K562 (cell line): ENCODE data around the gene HBEGF. TPM values are rescaled to one million over a fixed set of nuclear protein-coding genes. Genes with fewer than 3 reads are reported as not detected.

Source experiments
- FOXK2 ChIP-seq, 2 experiments: fragments of 450-650 bp; IDR thresholded peaks in 1 of 2; conservative IDR thresholded peaks in 1 of 2; 2 replicates each; pipeline ENCODE4 v1.6.1; 2016; ENCODE audit warnings: low read depth in 2 of 2, mild to moderate bottlenecking in 1 of 2
- GABPA ChIP-seq: fragments of 200-800 bp; sonication (Bioruptor generic); conservative IDR thresholded peaks from 2 replicates; pipeline ENCODE4 v1.6.1; 2016; ENCODE audit warnings: low read depth, missing genetic modification characterization, missing compliant biosample characterization
- GTF2A2 ChIP-seq: IDR thresholded peaks from 2 replicates; pipeline ENCODE4 v1.6.1; 2016; ENCODE audit warnings: mild to moderate bottlenecking, missing genetic modification characterization, missing compliant biosample characterization
- HMG20B ChIP-seq: fragments of 250-450 bp; sonication (Bioruptor Pico); IDR thresholded peaks from 2 replicates; pipeline ENCODE4 v1.5.0; 2021; ENCODE audit warnings: mild to moderate bottlenecking
- MTF1 ChIP-seq: fragments of 250-450 bp; sonication (Bioruptor Pico); IDR thresholded peaks from 2 replicates; pipeline ENCODE4 v1.9.0; 2021; ENCODE audit warnings: moderate library complexity, mild to moderate bottlenecking, inconsistent platforms, borderline replicate concordance
- PCBP1 ChIP-seq: fragments of 200-400 bp; formaldehyde crosslinking; IDR thresholded peaks from 2 replicates; pipeline ENCODE4 v1.6.1; 2018; ENCODE audit warnings: mild to moderate bottlenecking, low read depth, low read length; ENCODE audit not compliant: poor library complexity, severe bottlenecking
- PHF20 ChIP-seq: fragments of 450-650 bp; IDR thresholded peaks from 2 replicates; pipeline ENCODE4 v1.6.1; 2018; ENCODE audit not compliant: partially characterized antibody
- TRIM25 ChIP-seq: fragments of 450-650 bp; IDR thresholded peaks from 2 replicates; pipeline ENCODE4 v1.7.0; 2016; ENCODE audit warnings: borderline replicate concordance
- YY1 ChIP-seq, 3 experiments: IDR thresholded peaks; 2 replicates each; pipeline ENCODE4 v1.6.1; 2011; ENCODE audit warnings: low read length in 2 of 3, mild to moderate bottlenecking in 2 of 3, moderate library complexity in 2 of 3, borderline replicate concordance in 1 of 3, control low read depth in 1 of 3, low read depth in 1 of 3; ENCODE audit not compliant: insufficient read depth in 3 of 3, insufficient replicate concordance in 2 of 3, control insufficient read depth in 1 of 3, insufficient read length in 1 of 3; ENCODE audit errors: extremely low read depth in 1 of 3
- ZHX1 ChIP-seq: fragments of 150-350 bp; conservative IDR thresholded peaks from 2 replicates; pipeline ENCODE4 v1.6.1; 2014; ENCODE audit warnings: low read length
- ZNF347 ChIP-seq: fragments of 450-650 bp; formaldehyde crosslinking; IDR thresholded peaks from 2 replicates; pipeline ENCODE4 v1.4.0; 2020; ENCODE audit warnings: low read depth, mild to moderate bottlenecking, moderate library complexity
- ZNF592 ChIP-seq: fragments of 450-650 bp; IDR thresholded peaks from 2 replicates; pipeline ENCODE4 v1.6.1; 2017; ENCODE audit warnings: antibody characterized with exemption, mild to moderate bottlenecking
- polyA plus RNA-seq, 8 experiments: library from polyadenylated mRNA; depleted of rRNA in 4 of 8; stranded (reverse) in 5 of 8; unstranded in 3 of 8; fragments of >200 nt; fragmentation: Nextera tagmentation in 2 of 8; fragmentation: Illumina TruSeq in 1 of 8; extraction: Ambion mirVana in 2 of 8; extraction: Trizol in 1 of 8; gene quantifications; 2 replicates each; pipeline versions ENCODE4 v1.2.1 to v1.2.3, GENCODE V29; 2011 to 2014; ENCODE audit warnings: inconsistent platforms in 1 of 8, missing spikeins in 1 of 8
- total RNA-seq, 7 experiments: library from RNA; depleted of rRNA in 6 of 7; stranded (reverse); fragments of >200 nt in 6 of 7; fragmentation: Illumina TruSeq in 2 of 7; extraction: Trizol in 2 of 7; gene quantifications; 2 replicates each; pipeline versions ENCODE4 v1.2.1 to v1.2.3, GENCODE V29; 2011 to 2021; ENCODE audit warnings: low replicate concordance in 1 of 7
- TF ChIP-seq, protein P1 (sequence below): fragments of 450-650 bp; IDR thresholded peaks from 2 replicates; pipeline ENCODE4 v1.6.1; 2016; ENCODE audit warnings: missing biosample characterization, missing genetic modification characterization

Gene HBEGF
- total and polyA plus RNA-seq, 9 of the 15 experiments (the other 6 are each of a cell fraction or from before 2014, with no cell fraction given): 0.11 to 1.1 (median 0.60) TPM

DNA sequence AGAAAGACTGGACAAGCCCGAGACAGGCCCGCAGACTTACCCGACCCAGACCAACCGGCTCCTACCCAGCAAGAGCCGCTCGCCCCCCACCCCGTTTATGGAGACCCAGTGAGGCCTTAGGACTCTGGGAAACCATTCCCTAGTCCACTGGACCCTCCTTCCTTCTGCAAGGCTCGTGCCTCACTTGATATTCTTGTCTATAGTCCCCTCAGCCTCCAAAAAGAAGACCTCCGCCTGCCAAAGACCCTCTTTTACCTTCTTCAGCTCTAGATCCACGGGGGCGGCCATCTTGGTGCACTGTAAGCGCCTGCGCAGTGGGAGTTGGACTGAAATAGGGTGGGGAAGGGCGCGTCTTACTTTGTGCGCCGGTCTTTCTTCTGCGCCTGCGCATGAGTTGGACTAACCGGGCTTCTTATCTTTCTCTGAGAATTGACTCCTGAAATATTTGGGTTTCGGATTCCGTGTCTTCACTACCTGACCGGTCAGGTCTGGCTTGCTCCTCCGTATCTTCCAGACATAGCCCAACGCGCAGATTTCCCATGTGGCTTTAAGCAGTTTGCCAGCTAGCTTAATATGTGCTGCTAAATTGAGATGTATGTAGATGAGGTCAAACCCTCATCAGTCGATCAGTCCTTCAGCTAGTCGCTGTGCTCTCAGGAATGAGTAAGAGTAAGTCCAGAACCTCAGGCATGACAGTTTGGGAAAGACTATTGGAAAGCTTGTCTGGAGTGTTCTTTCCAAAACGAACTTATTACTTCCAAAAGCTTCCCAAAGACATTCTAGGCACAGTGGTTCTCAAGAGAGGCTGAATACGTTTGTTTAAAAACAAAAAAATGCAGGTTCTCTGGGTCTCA, 43.4 kb downstream of the HBEGF start, which contains the start of gene PFDN1 (continued):
- peak; percentile 1; the same call in 1 of the 2 replicates for TF ChIP-seq GABPA (tag)
- peak; percentile 91 to 99 (median 97) for TF ChIP-seq YY1 (IDR thresholded peaks at IDR 0.05; ENCODE audit: borderline replicate concordance in 1 of 3, control insufficient read depth in 1 of 3, extremely low read depth in 1 of 3, insufficient read depth in 3 of 3, insufficient read length in 1 of 3, insufficient replicate concordance in 2 of 3, low read depth in 1 of 3, low read length in 2 of 3)
- TF ChIP-seq ZNF347 (CRISPR knock-in tag): no peak
- peak; percentile 94 for TF ChIP-seq PHF20
- no peak for TF ChIP-seq PCBP1
- TF ChIP-seq FOXK2 (conservative IDR thresholded peaks at IDR 0.05 in 1 of 2, IDR thresholded peaks at IDR 0.05 in 1 of 2; ENCODE audit: low read depth in 2 of 2): peak; percentile 34 to 87; a peak in 3 of 4 replicates
- no peak for TF ChIP-seq HMG20B (CRISPR knock-in tag)
- no peak for TF ChIP-seq TRIM25
- no peak for TF ChIP-seq ZNF592
- TF ChIP-seq MTF1 (CRISPR knock-in tag): no peak
- TF ChIP-seq ZHX1: no peak; the same call in 1 of the 2 replicates
- no peak for TF ChIP-seq GTF2A2
- TF ChIP-seq, protein P1, sequence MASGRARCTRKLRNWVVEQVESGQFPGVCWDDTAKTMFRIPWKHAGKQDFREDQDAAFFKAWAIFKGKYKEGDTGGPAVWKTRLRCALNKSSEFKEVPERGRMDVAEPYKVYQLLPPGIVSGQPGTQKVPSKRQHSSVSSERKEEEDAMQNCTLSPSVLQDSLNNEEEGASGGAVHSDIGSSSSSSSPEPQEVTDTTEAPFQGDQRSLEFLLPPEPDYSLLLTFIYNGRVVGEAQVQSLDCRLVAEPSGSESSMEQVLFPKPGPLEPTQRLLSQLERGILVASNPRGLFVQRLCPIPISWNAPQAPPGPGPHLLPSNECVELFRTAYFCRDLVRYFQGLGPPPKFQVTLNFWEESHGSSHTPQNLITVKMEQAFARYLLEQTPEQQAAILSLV (tag): no peak
